Measurements from ENCODE around the gene ANKMY2.

DNA sequence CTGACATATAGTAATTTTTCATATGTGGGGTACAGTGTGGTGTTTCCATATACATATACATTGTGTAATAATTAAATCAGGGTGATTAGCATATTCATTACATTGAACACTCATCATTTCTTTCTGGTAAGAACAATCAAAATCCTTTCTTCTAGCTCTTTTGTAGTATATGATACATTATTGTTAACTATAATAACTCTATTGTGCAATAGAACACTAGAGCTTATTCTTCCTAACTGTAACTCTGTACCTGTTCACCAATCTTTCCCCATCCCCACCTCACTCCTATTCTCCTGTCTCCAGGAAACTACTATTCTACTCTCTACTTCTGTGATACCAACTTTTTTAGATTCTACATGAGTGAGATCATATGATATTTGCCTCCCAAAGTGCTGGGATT is 9.8 kb upstream of the ANKMY2 start:
- TF ChIP-seq, protein P1, sequence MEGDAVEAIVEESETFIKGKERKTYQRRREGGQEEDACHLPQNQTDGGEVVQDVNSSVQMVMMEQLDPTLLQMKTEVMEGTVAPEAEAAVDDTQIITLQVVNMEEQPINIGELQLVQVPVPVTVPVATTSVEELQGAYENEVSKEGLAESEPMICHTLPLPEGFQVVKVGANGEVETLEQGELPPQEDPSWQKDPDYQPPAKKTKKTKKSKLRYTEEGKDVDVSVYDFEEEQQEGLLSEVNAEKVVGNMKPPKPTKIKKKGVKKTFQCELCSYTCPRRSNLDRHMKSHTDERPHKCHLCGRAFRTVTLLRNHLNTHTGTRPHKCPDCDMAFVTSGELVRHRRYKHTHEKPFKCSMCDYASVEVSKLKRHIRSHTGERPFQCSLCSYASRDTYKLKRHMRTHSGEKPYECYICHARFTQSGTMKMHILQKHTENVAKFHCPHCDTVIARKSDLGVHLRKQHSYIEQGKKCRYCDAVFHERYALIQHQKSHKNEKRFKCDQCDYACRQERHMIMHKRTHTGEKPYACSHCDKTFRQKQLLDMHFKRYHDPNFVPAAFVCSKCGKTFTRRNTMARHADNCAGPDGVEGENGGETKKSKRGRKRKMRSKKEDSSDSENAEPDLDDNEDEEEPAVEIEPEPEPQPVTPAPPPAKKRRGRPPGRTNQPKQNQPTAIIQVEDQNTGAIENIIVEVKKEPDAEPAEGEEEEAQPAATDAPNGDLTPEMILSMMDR (IDR thresholded peaks at IDR 0.05; ENCODE audit: low read length) = no peak
- no peak for TF ChIP-seq EZH2 (IDR thresholded peaks at IDR 0.05; ENCODE audit: borderline replicate concordance, low read length)

Data from OCI-LY1 (cell line).